GM18499 (cell line): ENCODE data around the gene CAMTA1.
"Not testable (repeated sequence)": the region's sequence is repeated elsewhere in the genome, so short reads cannot be mapped to it uniquely, and the experiment has no call there.

Experiments used
- ATAC-seq: cut with Tn5 transposase; IDR thresholded peaks from one replicate; pipeline ENCODE4 v1.9.1; 2021; ENCODE audit warnings: moderate number of reproducible peaks; ENCODE audit not compliant: insufficient read depth, unreplicated experiment

CAMTA1 gene

GRCh38 chr1:7672864-7673263 is 887.6 kb downstream of the CAMTA1 start:
- no peak for ATAC-seq

GRCh38 chr1:7674972-7675371 is 889.7 kb downstream of the CAMTA1 start:
- no peak for ATAC-seq

GRCh38 chr1:7675431-7676273 is 890.4 kb downstream of the CAMTA1 start:
- no peak for ATAC-seq

- no peak for ATAC-seq
Measured at GRCh38 chr1:7676274-7676945, 891.2 kb downstream of the CAMTA1 start.

- no peak for ATAC-seq
Measured at GRCh38 chr1:7677111-7677510, 891.9 kb downstream of the CAMTA1 start.

GRCh38 chr1:7677815-7678214 is 892.6 kb downstream of the CAMTA1 start:
- ATAC-seq = no peak

GRCh38 chr1:7678491-7679158 is 893.4 kb downstream of the CAMTA1 start:
- ATAC-seq = no peak

- no peak for ATAC-seq
Measured at GRCh38 chr1:7679159-7679872, 894.1 kb downstream of the CAMTA1 start.

- no peak for ATAC-seq
Measured at GRCh38 chr1:7679873-7680206, 894.6 kb downstream of the CAMTA1 start.

GRCh38 chr1:7680207-7680954 is 895.1 kb downstream of the CAMTA1 start:
- no peak for ATAC-seq

- no peak for ATAC-seq
Measured at GRCh38 chr1:7680955-7681268, 895.7 kb downstream of the CAMTA1 start.

GRCh38 chr1:7681401-7681800 is 896.1 kb downstream of the CAMTA1 start:
- ATAC-seq = no peak

- no peak for ATAC-seq
Measured at GRCh38 chr1:7683521-7683920, 898.3 kb downstream of the CAMTA1 start.

GRCh38 chr1:7684132-7684531 is 898.9 kb downstream of the CAMTA1 start:
- no peak for ATAC-seq

GRCh38 chr1:7684861-7685635 is 899.8 kb downstream of the CAMTA1 start:
- no peak for ATAC-seq

- ATAC-seq = no peak
Measured at GRCh38 chr1:7686301-7686850, 901.1 kb downstream of the CAMTA1 start.

- no peak for ATAC-seq
Measured at GRCh38 chr1:7687411-7687810, 902.2 kb downstream of the CAMTA1 start.

GRCh38 chr1:7688659-7689058 is 903.4 kb downstream of the CAMTA1 start:
- no peak for ATAC-seq

GRCh38 chr1:7689307-7689706 is 904.1 kb downstream of the CAMTA1 start:
- ATAC-seq = not testable (repeated sequence)
